PC-9 (cell line): ENCODE data around the gene CELF2. TPM values are rescaled to one million over a fixed set of nuclear protein-coding genes. Genes with fewer than 3 reads are reported as not detected.

Experiments
- BruUV-seq: library from RNA; stranded (reverse); fragments of 400-500 nt; replicated peaks from 2 replicates; lab custom pipeline; 2021; lab: Mats Ljungman, UMichigan
- CTCF ChIA-PET: fragments of 300-600 bp; sonication (Branson Sonifier 250); formaldehyde crosslinking; loops from one replicate; lab custom pipeline; 2022; ENCODE audit warnings: antibody characterized with exemption; lab: Charles Lee
- POLR2A ChIA-PET: fragments of 300-600 bp; sonication (Branson Sonifier 250); formaldehyde crosslinking; loops from one replicate; lab custom pipeline; 2022; ENCODE audit warnings: antibody characterized with exemption; ENCODE audit not compliant: unreplicated experiment; lab: Charles Lee
- DNase-seq, 2 experiments: peaks; one replicate each; pipeline versions ENCODE4 v3.0.0 to v3.0.0-alpha.2; 2015 to 2022; ENCODE audit warnings: mixed read lengths in 1 of 2
- H2AFZ ChIP-seq: fragments of 200-600 bp; sonication (generic); 2 replicates; pipeline ENCODE4 v1.8.1; 2017; ENCODE audit warnings: antibody characterized with exemption
- H3F3A ChIP-seq: fragments of 200-600 bp; sonication (generic); 2 replicates; pipeline ENCODE4 v1.8.1; 2017; ENCODE audit warnings: antibody characterized with exemption, mild to moderate bottlenecking, low read depth; ENCODE audit not compliant: insufficient read depth
- H3K27ac ChIP-seq: fragments of 200-600 bp; sonication (generic); 2 replicates; pipeline ENCODE4 v1.6.1; 2016; ENCODE audit warnings: mixed run types
- H3K27me3 ChIP-seq: fragments of 200-600 bp; sonication (generic); 2 replicates; pipeline ENCODE4 v1.6.1; 2016; ENCODE audit warnings: low read depth, mixed run types; ENCODE audit not compliant: insufficient read depth
- H3K36me3 ChIP-seq: fragments of 200-600 bp; sonication (generic); 2 replicates; pipeline ENCODE4 v1.6.1; 2016; ENCODE audit warnings: low read depth, mixed run types
- H3K4me1 ChIP-seq: fragments of 200-600 bp; sonication (generic); replicated peaks from 2 replicates; pipeline ENCODE4 v1.6.1; 2016; ENCODE audit warnings: mixed run types; ENCODE audit not compliant: insufficient read depth
- H3K4me2 ChIP-seq: fragments of 200-600 bp; sonication (generic); 2 replicates; pipeline ENCODE4 v1.6.1; 2017; ENCODE audit warnings: mixed run types
- H3K4me3 ChIP-seq: fragments of 200-600 bp; sonication (generic); 2 replicates; pipeline ENCODE4 v1.6.1; 2016; ENCODE audit warnings: mixed run types
- H3K79me2 ChIP-seq: fragments of 200-600 bp; sonication (generic); 2 replicates; pipeline ENCODE4 v1.6.1; 2017; ENCODE audit warnings: low read depth, mixed run types
- H3K9me2 ChIP-seq: fragments of 200-600 bp; sonication (generic); 2 replicates; pipeline ENCODE4 v1.8.1; 2017; ENCODE audit warnings: mild to moderate bottlenecking; ENCODE audit not compliant: insufficient read depth
- H3K9me3 ChIP-seq: fragments of 200-600 bp; sonication (generic); 2 replicates; pipeline ENCODE4 v1.8.1; 2016; ENCODE audit warnings: low read depth; ENCODE audit not compliant: insufficient read depth
- H4K20me1 ChIP-seq: fragments of 200-600 bp; sonication (generic); 2 replicates; pipeline ENCODE4 v1.8.1; 2017; ENCODE audit not compliant: insufficient read depth
- EZH2 ChIP-seq: fragments of 200-600 bp; sonication (generic); IDR thresholded peaks from 2 replicates; pipeline ENCODE4 v1.8.0; 2017; ENCODE audit warnings: antibody characterized with exemption, low read depth
- intact Hi-C: fragments of 100-400 bp; cut with micrococcal nuclease; formaldehyde crosslinking; loops from one replicate; pipeline ENCODE4 v1.10.0; 2022; ENCODE audit not compliant: unreplicated experiment
- total RNA-seq: library from RNA; stranded (reverse); gene quantifications from 2 replicates; pipeline ENCODE4 v1.2.3, GENCODE V29; 2021
- TF ChIP-seq, protein P1 (sequence below): fragments of 200-600 bp; sonication (generic); conservative IDR thresholded peaks from 2 replicates; pipeline ENCODE4 v1.6.1; 2017; ENCODE audit warnings: mixed run types, antibody characterized with exemption, mild to moderate bottlenecking, moderate library complexity

Gene CELF2
- total RNA-seq, 1 experiment from 2014 or later = not detected

DNA sequence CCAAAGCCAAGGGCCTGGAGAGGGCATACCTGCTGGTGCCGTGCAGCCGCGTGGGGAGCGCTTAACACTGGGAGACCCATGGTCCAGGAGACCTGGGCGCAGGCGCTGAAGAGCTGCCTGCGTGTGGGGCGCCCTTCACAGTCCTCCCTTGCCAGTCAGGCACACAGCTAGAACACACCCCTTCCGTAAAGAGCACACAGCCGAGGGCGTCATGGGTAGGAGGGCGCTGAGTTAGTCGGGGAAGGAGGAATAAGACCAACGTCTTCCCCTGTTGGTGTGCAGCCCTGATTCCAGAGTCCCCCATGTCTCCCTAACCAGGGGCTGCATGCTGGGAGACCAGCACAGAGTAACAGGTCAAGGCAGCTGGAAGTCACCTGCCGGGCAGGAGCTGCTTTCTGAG lies 319.8 kb downstream of the CELF2 start:
- Histone ChIP-seq H3K79me2 (no peaks in the 10 kb centered on the region), H3K9me3 (no peaks in the 10 kb centered on the region), H3K4me1 (no peaks in the 10 kb centered on the region), H3K9me2 (no peaks in the 10 kb centered on the region), H3K4me3 (no peak overlapping the region), H3K27ac (no peak overlapping the region), H3K4me2 (no peak overlapping the region), H3F3A (no peaks in the 10 kb centered on the region), H2AFZ (no peak overlapping the region), H3K27me3 (peaks cover 97% of the 10 kb centered on the region), H3K36me3 (no peaks in the 10 kb centered on the region), H4K20me1 (no peaks in the 10 kb centered on the region)
- no peak for DNase-seq
- TF ChIP-seq, protein P1, sequence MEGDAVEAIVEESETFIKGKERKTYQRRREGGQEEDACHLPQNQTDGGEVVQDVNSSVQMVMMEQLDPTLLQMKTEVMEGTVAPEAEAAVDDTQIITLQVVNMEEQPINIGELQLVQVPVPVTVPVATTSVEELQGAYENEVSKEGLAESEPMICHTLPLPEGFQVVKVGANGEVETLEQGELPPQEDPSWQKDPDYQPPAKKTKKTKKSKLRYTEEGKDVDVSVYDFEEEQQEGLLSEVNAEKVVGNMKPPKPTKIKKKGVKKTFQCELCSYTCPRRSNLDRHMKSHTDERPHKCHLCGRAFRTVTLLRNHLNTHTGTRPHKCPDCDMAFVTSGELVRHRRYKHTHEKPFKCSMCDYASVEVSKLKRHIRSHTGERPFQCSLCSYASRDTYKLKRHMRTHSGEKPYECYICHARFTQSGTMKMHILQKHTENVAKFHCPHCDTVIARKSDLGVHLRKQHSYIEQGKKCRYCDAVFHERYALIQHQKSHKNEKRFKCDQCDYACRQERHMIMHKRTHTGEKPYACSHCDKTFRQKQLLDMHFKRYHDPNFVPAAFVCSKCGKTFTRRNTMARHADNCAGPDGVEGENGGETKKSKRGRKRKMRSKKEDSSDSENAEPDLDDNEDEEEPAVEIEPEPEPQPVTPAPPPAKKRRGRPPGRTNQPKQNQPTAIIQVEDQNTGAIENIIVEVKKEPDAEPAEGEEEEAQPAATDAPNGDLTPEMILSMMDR = no peak
- no peak for TF ChIP-seq EZH2
- ChIA-PET CTCF (no interaction called here), POLR2A (no interaction called here)
- BruUV-seq = no TSS peak
- intact Hi-C loops = no loop called here

DNA sequence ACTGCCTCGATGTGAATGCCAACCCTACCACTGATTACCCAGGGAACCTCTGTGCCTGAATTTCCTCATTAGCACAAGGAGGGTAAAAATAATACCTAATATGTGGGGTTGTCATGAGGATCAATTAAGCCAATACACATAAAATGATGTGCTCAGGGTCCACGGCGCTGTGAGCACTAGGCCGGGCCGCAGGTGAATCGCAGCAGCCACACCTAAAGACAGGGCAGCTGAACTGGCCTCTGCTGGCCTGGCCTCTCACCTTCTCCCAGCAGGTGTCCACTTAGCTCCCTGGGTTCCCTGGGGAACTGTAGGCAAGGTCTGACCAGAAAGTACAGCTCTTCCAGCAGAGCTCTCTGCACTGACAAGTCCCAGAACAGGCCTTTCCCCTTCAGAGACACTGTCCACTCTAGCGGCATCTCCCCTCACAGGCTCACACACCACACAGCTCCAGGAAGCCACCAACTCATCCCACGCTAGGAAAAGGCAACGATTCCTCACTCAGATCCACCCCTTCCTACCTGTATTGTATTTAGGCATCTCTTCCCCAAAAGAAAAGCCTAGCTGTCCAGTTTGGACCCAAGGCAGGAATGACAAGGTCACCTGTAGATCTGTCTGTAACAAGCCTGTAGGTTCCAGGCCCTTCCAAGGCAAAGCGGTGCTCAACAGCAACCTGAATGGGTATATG lies 320.6 kb downstream of the CELF2 start:
- no peaks in the 10 kb centered on the region for H3K79me2 ChIP-seq
- intact Hi-C loops = no loop called here
- POLR2A ChIA-PET = no interaction called here
- no peaks in the 10 kb centered on the region for H3K9me3 ChIP-seq
- no peaks in the 10 kb centered on the region for H3K36me3 ChIP-seq
- H3K4me1 ChIP-seq = no peaks in the 10 kb centered on the region
- H3K4me3 ChIP-seq = no peak overlapping the region
- peaks cover 93% of the 10 kb centered on the region for H3K27me3 ChIP-seq
- no peaks in the 10 kb centered on the region for H4K20me1 ChIP-seq
- no peak overlapping the region for H3K4me2 ChIP-seq
- no TSS peak for BruUV-seq
- CTCF ChIA-PET = no interaction called here
- TF ChIP-seq, protein P1 = no peak
- TF ChIP-seq EZH2 = no peak
- H3K9me2 ChIP-seq = no peaks in the 10 kb centered on the region
- no peak for DNase-seq
- no peaks in the 10 kb centered on the region for H3F3A ChIP-seq
- H2AFZ ChIP-seq = no peak overlapping the region
- no peak overlapping the region for H3K27ac ChIP-seq

DNA sequence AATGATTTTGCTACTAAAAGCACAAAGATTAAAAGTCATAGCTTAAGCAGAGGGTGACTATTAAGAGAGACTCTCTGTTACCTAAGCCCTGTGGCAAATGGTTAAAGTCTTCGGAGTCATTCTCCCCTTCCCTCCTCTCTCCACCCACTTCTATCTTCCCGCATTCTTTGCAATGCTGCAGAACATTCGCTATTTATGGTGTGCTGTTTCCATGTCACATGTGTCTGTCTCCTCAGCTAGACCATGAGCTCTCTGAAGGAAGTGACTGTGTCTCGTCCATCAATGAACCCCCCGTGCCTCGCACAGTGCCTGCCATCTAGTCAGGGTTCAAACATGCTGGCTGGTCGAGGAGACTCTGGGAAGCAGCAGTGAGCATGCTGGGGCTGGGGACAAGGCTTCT lies 321.3 kb downstream of the CELF2 start:
- Histone ChIP-seq H4K20me1 (no peaks in the 10 kb centered on the region), H3K27me3 (peaks cover 86% of the 10 kb centered on the region), H3K4me3 (no peak overlapping the region), H3K9me2 (no peaks in the 10 kb centered on the region), H3K4me2 (no peak overlapping the region), H2AFZ (no peak overlapping the region), H3K36me3 (no peaks in the 10 kb centered on the region), H3K4me1 (no peaks in the 10 kb centered on the region), H3K9me3 (no peaks in the 10 kb centered on the region), H3F3A (no peaks in the 10 kb centered on the region), H3K79me2 (no peaks in the 10 kb centered on the region), H3K27ac (no peak overlapping the region)
- ChIA-PET CTCF (no interaction called here), POLR2A (no interaction called here)
- BruUV-seq = no TSS peak
- no peak for DNase-seq
- no peak for TF ChIP-seq EZH2
- TF ChIP-seq, protein P1 = no peak
- intact Hi-C loops = no loop called here
